GM12865 (cell line): ENCODE data around the gene TFG.

Experiments
- DNase-seq: peaks from one replicate; pipeline ENCODE4 v3.0.0; 2010; ENCODE audit warnings: low read depth
- H3K4me3 ChIP-seq: 2 replicates; pipeline ENCODE4 v1.5.1; 2011; ENCODE audit warnings: mild to moderate bottlenecking, low read depth, low read length, control low read depth
- TF ChIP-seq, protein P1 (sequence below): IDR thresholded peaks from 2 replicates; pipeline ENCODE4 v1.5.1; 2011; ENCODE audit warnings: low read length, control low read depth, low read depth, inconsistent platforms; ENCODE audit not compliant: insufficient read depth; ENCODE audit errors: missing control alignments

The TFG gene

DNA sequence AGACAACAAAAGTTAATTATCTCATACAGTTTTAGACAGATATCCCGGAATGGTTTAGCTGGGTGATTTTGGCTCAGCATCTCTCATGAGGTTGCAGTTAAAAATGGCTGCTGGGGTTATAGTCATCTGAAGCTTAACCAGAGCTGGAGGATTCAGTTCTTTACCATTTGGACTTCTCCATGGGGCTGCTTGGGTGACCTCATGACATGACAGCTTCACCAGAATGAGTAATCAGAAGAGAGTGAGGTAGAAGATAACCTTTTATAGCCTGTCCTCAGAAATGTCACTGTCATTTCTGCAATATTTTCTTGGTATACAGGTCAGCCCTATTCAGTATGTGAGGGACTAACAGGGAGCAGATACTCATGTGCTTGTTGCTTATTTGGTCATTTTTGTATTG lies 30.9 kb downstream of the TFG start:
- H3K4me3 ChIP-seq, result no peak overlapping the region
- TF ChIP-seq, protein P1, sequence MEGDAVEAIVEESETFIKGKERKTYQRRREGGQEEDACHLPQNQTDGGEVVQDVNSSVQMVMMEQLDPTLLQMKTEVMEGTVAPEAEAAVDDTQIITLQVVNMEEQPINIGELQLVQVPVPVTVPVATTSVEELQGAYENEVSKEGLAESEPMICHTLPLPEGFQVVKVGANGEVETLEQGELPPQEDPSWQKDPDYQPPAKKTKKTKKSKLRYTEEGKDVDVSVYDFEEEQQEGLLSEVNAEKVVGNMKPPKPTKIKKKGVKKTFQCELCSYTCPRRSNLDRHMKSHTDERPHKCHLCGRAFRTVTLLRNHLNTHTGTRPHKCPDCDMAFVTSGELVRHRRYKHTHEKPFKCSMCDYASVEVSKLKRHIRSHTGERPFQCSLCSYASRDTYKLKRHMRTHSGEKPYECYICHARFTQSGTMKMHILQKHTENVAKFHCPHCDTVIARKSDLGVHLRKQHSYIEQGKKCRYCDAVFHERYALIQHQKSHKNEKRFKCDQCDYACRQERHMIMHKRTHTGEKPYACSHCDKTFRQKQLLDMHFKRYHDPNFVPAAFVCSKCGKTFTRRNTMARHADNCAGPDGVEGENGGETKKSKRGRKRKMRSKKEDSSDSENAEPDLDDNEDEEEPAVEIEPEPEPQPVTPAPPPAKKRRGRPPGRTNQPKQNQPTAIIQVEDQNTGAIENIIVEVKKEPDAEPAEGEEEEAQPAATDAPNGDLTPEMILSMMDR, result no peak
- DNase-seq, result no peak

DNA sequence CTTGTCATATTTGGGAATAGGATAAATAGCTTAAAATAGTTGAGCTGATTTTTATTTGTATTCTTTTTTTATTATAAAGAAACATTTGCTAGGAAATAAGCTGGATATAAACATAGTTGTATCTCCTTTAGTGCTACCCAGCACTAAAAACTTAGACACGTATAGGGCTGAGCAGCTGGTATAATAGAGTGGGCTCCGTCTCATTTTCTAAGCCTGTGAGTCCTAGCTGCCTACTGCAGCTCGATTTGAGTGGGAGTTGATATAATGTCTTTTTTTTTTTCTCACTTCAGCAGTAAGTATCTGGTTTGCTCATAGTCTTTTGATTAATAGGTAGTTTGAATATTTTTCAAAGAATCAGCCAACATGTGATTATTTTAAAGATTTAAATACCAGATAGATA lies 34.2 kb downstream of the TFG start:
- no peak for DNase-seq
- H3K4me3 ChIP-seq, result no peak overlapping the region
- TF ChIP-seq, protein P1, result no peak

DNA sequence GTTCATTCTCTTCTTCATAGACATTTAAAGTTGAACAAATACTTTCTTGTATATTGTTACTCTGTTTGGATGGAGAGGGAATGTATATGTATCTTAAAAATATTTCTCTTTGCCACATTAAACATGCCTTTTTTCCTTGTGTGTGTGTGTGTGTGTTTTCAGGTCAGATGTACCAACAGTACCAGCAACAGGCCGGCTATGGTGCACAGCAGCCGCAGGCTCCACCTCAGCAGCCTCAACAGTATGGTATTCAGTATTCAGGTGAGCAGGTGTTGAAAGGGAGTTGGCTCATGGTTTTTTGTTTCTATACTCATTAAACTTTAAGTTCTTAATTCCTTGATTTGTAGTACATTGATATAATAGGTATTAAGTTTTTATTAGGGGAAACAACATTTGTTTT lies 35.4 kb downstream of the TFG start:
- no peak for DNase-seq
- TF ChIP-seq, protein P1, result no peak
- no peak overlapping the region for H3K4me3 ChIP-seq

DNA sequence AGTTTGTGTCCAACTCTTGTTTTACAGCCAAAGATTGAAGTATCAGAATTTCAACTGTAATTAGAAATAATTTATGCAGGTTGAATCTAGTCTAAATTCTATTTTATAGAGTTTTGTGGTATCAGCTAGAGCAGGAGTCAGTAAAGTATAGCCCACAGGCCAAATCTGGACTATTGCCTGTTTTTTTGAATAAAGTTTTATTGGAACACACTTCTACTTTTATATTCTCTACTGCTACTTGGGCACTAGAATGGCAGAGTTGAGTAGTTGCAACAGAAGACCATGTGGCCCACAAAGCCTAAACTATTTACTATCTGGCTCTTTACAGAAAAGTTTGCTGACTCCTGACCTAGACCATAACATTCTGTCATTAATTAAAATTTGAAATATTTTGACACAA lies 36.3 kb downstream of the TFG start:
- TF ChIP-seq, protein P1, result no peak
- no peak overlapping the region for H3K4me3 ChIP-seq
- DNase-seq, result no peak

DNA sequence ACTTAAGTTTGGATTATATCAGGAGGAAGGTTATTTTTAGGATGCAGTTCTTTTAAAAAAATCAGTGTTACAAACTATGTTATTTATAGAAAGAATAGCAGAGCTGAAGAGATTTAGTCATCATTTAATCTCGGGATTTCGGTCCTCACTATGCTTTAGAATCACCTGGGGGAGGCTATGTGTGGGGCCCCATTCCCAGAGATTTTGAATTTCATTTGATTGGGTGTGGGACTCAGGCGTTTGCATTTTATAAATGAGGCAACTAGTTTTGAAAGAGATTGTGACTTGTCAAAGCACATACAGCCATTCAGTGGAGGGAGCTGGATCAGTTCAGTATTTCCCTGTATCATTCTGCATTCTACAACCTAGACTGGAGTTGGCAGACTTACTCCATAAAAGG lies 36.8 kb downstream of the TFG start:
- TF ChIP-seq, protein P1, result no peak
- DNase-seq, result no peak
- H3K4me3 ChIP-seq, result no peak overlapping the region

DNA sequence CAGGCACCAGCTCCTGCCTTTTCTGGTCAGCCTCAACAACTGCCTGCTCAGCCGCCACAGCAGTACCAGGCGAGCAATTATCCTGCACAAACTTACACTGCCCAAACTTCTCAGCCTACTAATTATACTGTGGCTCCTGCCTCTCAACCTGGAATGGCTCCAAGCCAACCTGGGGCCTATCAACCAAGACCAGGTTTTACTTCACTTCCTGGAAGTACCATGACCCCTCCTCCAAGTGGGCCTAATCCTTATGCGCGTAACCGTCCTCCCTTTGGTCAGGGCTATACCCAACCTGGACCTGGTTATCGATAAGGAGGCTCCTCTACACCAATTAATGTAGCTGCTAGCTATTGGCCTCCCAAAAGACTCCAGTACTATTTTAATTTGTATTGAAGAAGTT lies 38.9 kb downstream of the TFG start:
- no peak for DNase-seq
- no peak overlapping the region for H3K4me3 ChIP-seq
- TF ChIP-seq, protein P1, result no peak

DNA sequence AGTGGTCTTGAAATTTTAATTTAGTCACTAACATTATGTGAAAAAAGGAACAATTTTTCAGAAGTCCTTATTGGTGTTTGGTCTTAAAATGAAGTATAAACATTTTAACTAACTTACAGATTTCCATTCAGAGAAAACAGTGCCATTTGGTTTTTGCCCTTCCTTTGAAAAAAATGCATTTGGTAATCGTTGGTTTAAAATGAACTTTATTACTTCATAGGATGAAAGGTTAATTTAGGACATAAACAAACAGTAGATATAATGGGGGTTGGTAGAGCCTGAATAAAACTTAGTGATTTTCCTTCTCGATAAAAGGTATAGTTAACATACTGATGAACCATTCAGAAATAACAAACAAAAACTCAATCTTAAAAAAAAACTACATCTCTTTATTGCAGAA lies 39.7 kb downstream of the TFG start:
- TF ChIP-seq, protein P1, result no peak
- no peak for DNase-seq
- H3K4me3 ChIP-seq, result no peak overlapping the region
